Right lobe of liver (tissue), 6 donors: ENCODE results near the gene HSPD1. TPM values are rescaled to one million over a fixed set of nuclear protein-coding genes. Genes with fewer than 3 reads are reported as not detected.
A peak's percentile ranks its signal among the peaks of the same experiment; 100 is the strongest.
"Not testable (repeated sequence)": the region's sequence is repeated elsewhere in the genome, so short reads cannot be mapped to it uniquely, and the experiment has no call there.

Experiments
- ATAC-seq, 4 donors: fragments of 200-7000 bp; cut with Tn5 transposase; one replicate each; pipeline ENCODE4 v1.9.1; 2020; ENCODE audit warnings: mild to moderate bottlenecking in 4 of 4, moderate library complexity in 4 of 4
- DNase-seq, 3 donors: peaks; one replicate each; pipeline ENCODE4 v3.0.0-alpha.2; 2020
- H3K27ac ChIP-seq, 3 donors: fragments of 200-600 bp; one replicate each; pipeline ENCODE4 v1.8.0; 2022
- H3K27me3 ChIP-seq, 2 donors: fragments of 200-600 bp; one replicate each; pipeline ENCODE4 v1.8.0; 2022
- H3K36me3 ChIP-seq, 4 donors: fragments of 200-600 bp; sonication (generic) in 1 of 4; one replicate each; pipeline versions ENCODE4 v1.5.1 to v1.8.0; 2017 to 2022; ENCODE audit warnings: control low read depth in 1 of 4
- H3K4me1 ChIP-seq, 4 donors: fragments of 200-600 bp; sonication (generic) in 1 of 4; one replicate each; pipeline versions ENCODE4 v1.5.1 to v1.8.0; 2017 to 2022; ENCODE audit warnings: control low read depth in 1 of 4
- H3K4me3 ChIP-seq, 3 donors: fragments of 200-600 bp; one replicate each; pipeline ENCODE4 v1.8.0; 2022
- H3K9me3 ChIP-seq, 4 donors: fragments of 200-600 bp; sonication (generic) in 1 of 4; one replicate each; pipeline versions ENCODE4 v1.5.1 to v1.8.0; 2017 to 2022; ENCODE audit warnings: control low read depth in 1 of 4
- CTCF ChIP-seq, 4 donors: fragments of 200-600 bp in 3 of 4; fragments of 450-650 bp in 1 of 4; IDR thresholded peaks; one replicate each; pipeline versions ENCODE4 v1.5.1 to v1.8.0; 2016 to 2022; ENCODE audit warnings: antibody characterized with exemption in 4 of 4, mild to moderate bottlenecking in 2 of 4
- POLR2A ChIP-seq: fragments of 450-650 bp; IDR thresholded peaks from one replicate; pipeline ENCODE4 v1.6.1; 2017; ENCODE audit warnings: antibody characterized with exemption, mild to moderate bottlenecking
- WGBS: methylation state at CpG from one replicate; pipeline ENCODE4 v1.1.6; 2018; ENCODE audit warnings: low coverage, low lambda C conversion rate; ENCODE audit not compliant: insufficient coverage; ENCODE audit errors: missing lambda C conversion rate; 5-methylcytosine and 5-hydroxymethylcytosine counted together
- intact Hi-C, 2 donors: fragments of 100-400 bp; cut with DNase I; formaldehyde crosslinking; loops; one replicate each; pipeline versions ENCODE4 v1.11.2 to v1.14.1; 2022
- total RNA-seq, 6 experiments: library from RNA; depleted of rRNA in 2 of 6; stranded (reverse); fragments of >200 nt in 2 of 6; fragmentation: NEBNext Ultra II Directional in 3 of 6; extraction: Animal tissue kit (Norgen Biotek cat#: 25700) in 3 of 6; gene quantifications; one replicate each; pipeline versions ENCODE4 v1.1.0 to v1.2.4, GENCODE V29; 2016 to 2023
- donor health status: DM: no; HTN: yes; CAD: no.
- donor health status: DM: no; HTN: no; CAD: no.
- donor health status: DM: no; HTN: no; CAD: no.
- donor health status: DM: no; HTN: yes; CAD: no.
- donor health status: DM: no; HTN: yes; CAD: no.

HSPD1 gene
- total RNA-seq, 6 experiments from 2014 or later: 241 to 552 (median 353) TPM

GRCh38 chr2:197453914-197454398 is 45.7 kb downstream of the HSPD1 start:
- DNase-seq (peak; percentile 68 to 77 (median 70)), ATAC-seq (peak; percentile 59 to 66 (median 62))
- peaks cover 0 to 35% (median 4%) of the 10 kb centered on the region in 4 donors for H3K4me1 ChIP-seq
- H3K36me3 ChIP-seq: no peaks in the 10 kb centered on the region
- WGBS: under 1% methylated on average over 11 of the region's 11 CpGs
- H3K9me3 ChIP-seq: no peaks in the 10 kb centered on the region
- H3K4me3 ChIP-seq: peak overlapping the region; percentile 81 to 93 (median 86)
- H3K27ac ChIP-seq: peak overlapping the region; percentile 98 to 99 (median 99)
- no peak for TF ChIP-seq POLR2A
- TF ChIP-seq CTCF (IDR thresholded peaks at IDR 0.05): no peak
- no peaks in the 10 kb centered on the region for H3K27me3 ChIP-seq
- intact Hi-C loops: no loop called here

- H3K27ac ChIP-seq: peak within 1 kb of the TSS; percentile 98 to 99 (median 99)
- H3K27me3 ChIP-seq: no peaks in the 10 kb centered on the region
- 0% methylated on average over 27 of the region's 70 CpGs for WGBS
- intact Hi-C loops: no loop called here
- H3K36me3 ChIP-seq: no peaks in the 10 kb centered on the region
- TF ChIP-seq CTCF (IDR thresholded peaks at IDR 0.05) (peak; percentile 13 to 51 (median 37)), POLR2A (peak; percentile 96)
- H3K4me1 ChIP-seq: peaks cover 0 to 30% (median 4%) of the 10 kb centered on the region in 4 donors
- ATAC-seq (peak; percentile 91 to 97 (median 92)), DNase-seq (peak; percentile 100)
- H3K4me3 ChIP-seq: peak within 1 kb of the TSS; percentile 81 to 93 (median 86)
- no peaks in the 10 kb centered on the region for H3K9me3 ChIP-seq
Observed at GRCh38 chr2:197453123-197453913, 46.3 kb downstream of the HSPD1 start, which contains the start of gene COQ10B. COQ10B (plus strand) TSS chr2:197453552; CDS start chr2:197453561, 9 bp downstream.

GRCh38 chr2:197452754-197453122 is 46.9 kb downstream of the HSPD1 start:
- DNase-seq (no peak), ATAC-seq (peak in 2 of 4 donors; percentile 68 to 72)
- no peaks in the 10 kb centered on the region for H3K27me3 ChIP-seq
- peak overlapping the region; percentile 81 to 93 (median 86) for H3K4me3 ChIP-seq
- 0% methylated on average over 8 of the region's 11 CpGs for WGBS
- H3K36me3 ChIP-seq: no peaks in the 10 kb centered on the region
- TF ChIP-seq CTCF (IDR thresholded peaks at IDR 0.05) (no peak), POLR2A (no peak)
- H3K9me3 ChIP-seq: no peaks in the 10 kb centered on the region
- H3K27ac ChIP-seq: peak overlapping the region; percentile 92 to 99 (median 99)
- peaks cover 0 to 24% (median 4%) of the 10 kb centered on the region in 4 donors for H3K4me1 ChIP-seq
- intact Hi-C loops: no loop called here

- H3K4me1 ChIP-seq: peaks cover 0 to 14% (median 4%) of the 10 kb centered on the region in 4 donors
- H3K27me3 ChIP-seq, H3K27ac ChIP-seq, intact Hi-C loops, ATAC-seq, H3K36me3 ChIP-seq, H3K9me3 ChIP-seq, H3K4me3 ChIP-seq, DNase-seq: not testable (repeated sequence)
- WGBS: 91% methylated on average over 4 of the region's 6 CpGs
Observed at GRCh38 chr2:197450935-197451358, 48.7 kb downstream of the HSPD1 start.

- WGBS: 40% methylated on average over 1 of the region's 25 CpGs
- ATAC-seq (no peak), DNase-seq (no peak)
Observed at GRCh38 chr2:197450465-197450864, 49.2 kb downstream of the HSPD1 start.

More at GRCh38 chr2:197450465-197450864, 49.2 kb downstream of the HSPD1 start:
- TF ChIP-seq CTCF (IDR thresholded peaks at IDR 0.05) (no peak), POLR2A (no peak)
- Histone ChIP-seq H3K9me3 (no peaks in the 10 kb centered on the region), H3K4me3 (no peak overlapping the region), H3K27ac (no peak overlapping the region), H3K27me3 (no peaks in the 10 kb centered on the region), H3K36me3 (no peaks in the 10 kb centered on the region), H3K4me1 (peaks cover 0 to 12% (median 4%) of the 10 kb centered on the region in 4 donors)
- intact Hi-C loops: no loop called here
